VCaP (cell line): Measurements from ENCODE around the gene NIT2.

ENCODE experiments used
- H3K27ac ChIP-seq: fragments of 450-650 bp; 2 replicates; pipeline ENCODE4 v1.5.1; 2017
- TF ChIP-seq, protein P1 (sequence below): fragments of 450-650 bp; conservative IDR thresholded peaks from 2 replicates; pipeline ENCODE4 v1.5.1; 2017; ENCODE audit warnings: mild to moderate bottlenecking, moderate library complexity

Gene NIT2

DNA sequence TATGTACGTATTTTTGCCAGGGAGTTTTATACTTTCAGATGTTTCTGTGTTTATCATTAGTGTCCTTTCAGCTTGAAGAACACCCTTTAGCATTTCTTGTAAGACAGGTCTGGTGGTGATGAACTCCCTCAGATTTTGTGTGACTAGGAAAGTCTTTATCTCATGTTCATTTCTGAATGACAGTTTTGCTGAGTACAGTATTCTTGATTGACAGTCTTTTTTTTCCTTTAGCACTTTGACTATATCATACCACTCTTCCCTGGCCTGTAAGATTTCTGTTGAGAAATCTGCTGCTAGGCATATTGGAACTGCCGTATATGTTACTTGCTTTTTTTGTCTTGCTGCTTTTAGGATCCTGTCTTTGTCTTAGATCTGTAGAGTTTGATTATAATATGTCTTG, 72.6 kb downstream of the NIT2 start:
- no peak overlapping the region for H3K27ac ChIP-seq
- TF ChIP-seq, protein P1, sequence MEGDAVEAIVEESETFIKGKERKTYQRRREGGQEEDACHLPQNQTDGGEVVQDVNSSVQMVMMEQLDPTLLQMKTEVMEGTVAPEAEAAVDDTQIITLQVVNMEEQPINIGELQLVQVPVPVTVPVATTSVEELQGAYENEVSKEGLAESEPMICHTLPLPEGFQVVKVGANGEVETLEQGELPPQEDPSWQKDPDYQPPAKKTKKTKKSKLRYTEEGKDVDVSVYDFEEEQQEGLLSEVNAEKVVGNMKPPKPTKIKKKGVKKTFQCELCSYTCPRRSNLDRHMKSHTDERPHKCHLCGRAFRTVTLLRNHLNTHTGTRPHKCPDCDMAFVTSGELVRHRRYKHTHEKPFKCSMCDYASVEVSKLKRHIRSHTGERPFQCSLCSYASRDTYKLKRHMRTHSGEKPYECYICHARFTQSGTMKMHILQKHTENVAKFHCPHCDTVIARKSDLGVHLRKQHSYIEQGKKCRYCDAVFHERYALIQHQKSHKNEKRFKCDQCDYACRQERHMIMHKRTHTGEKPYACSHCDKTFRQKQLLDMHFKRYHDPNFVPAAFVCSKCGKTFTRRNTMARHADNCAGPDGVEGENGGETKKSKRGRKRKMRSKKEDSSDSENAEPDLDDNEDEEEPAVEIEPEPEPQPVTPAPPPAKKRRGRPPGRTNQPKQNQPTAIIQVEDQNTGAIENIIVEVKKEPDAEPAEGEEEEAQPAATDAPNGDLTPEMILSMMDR = no peak

DNA sequence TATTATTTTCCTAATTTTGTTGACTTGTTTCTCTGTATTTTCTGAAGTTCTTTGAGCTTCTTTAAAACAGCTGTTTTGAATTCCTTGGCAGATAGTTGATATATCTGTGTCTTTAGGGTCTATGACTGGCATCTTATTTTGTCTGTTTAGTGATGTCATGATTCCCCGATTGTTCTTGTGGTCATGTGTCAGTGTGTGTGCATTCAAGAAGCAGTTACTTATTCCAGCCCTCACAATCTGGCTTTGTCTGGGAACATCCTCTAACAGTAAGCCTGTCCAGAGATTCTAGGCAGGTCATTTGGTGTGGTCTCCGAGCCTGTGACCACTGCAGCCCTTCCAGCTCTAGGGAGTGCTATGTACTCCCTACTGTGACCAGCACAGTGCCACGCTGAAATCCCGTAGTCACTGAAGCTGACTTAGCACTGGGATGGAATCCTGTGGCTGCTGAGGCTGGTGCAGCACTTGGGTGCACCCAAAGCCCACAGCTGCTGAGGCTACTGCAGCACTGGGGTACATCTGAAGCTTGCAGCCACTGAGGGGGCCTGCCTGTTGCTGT, 73.5 kb downstream of the NIT2 start:
- H3K27ac ChIP-seq = no peak overlapping the region
- TF ChIP-seq, protein P1 = no peak
